ENCODE measurements around the gene BNIP3. TPM values are rescaled to one million over a fixed set of nuclear protein-coding genes. Genes with fewer than 3 reads are reported as not detected.

Gene BNIP3
- total and polyA plus RNA-seq, 2 of the 13 experiments (the other 11 are each of a cell fraction or from before 2014, with no cell fraction given): 73.7 to 223 TPM

- 0 out of 2 replicates have a peak, but pooled peaks have one; percentile 2 for TF ChIP-seq HNF1B (CRISPR knock-in tag; IDR thresholded peaks at IDR 0.05)
- TF ChIP-seq PCBP1 (IDR thresholded peaks at IDR 0.05; ENCODE audit: borderline replicate concordance, low read depth, low read length): no peak
- TF ChIP-seq ZSCAN22 (CRISPR knock-in tag; IDR thresholded peaks at IDR 0.05): peak; percentile 39; the same call in 1 of the 2 replicates
- TF ChIP-seq ZNF274 (CRISPR knock-in tag; IDR thresholded peaks at IDR 0.05): peak; percentile 91
- TF ChIP-seq ATF7 (IDR thresholded peaks at IDR 0.05): no peak
- TF ChIP-seq ATF7 (CRISPR knock-in tag; IDR thresholded peaks at IDR 0.05): no peak
- no peak for TF ChIP-seq ZNF7 (CRISPR knock-in tag; IDR thresholded peaks at IDR 0.05)
- peak; percentile 96; the same call in 1 of the 2 replicates for TF ChIP-seq ZNF441 (CRISPR knock-in tag; IDR thresholded peaks at IDR 0.05; ENCODE audit: borderline replicate concordance)
- TF ChIP-seq ZNF766 (CRISPR knock-in tag; IDR thresholded peaks at IDR 0.05; ENCODE audit: borderline replicate concordance): 0 out of 2 replicates have a peak, but pooled peaks have one; percentile 49
- peak; percentile 85 for TF ChIP-seq ZNF431 (CRISPR knock-in tag; IDR thresholded peaks at IDR 0.05; ENCODE audit: borderline replicate concordance, low read depth)
- no peak for TF ChIP-seq SOX13 (IDR thresholded peaks at IDR 0.05)
- TF ChIP-seq SOX13 (CRISPR knock-in tag; conservative IDR thresholded peaks at IDR 0.05 in 1 of 2, IDR thresholded peaks at IDR 0.05 in 1 of 2): peak in 1 of 2 experiments; percentile 24; a peak in 1 of 4 replicates
- no peak for TF ChIP-seq TEAD3 (CRISPR knock-in tag; optimal IDR thresholded peaks at IDR 0.05; ENCODE audit: borderline replicate concordance)
- TF ChIP-seq CEBPZ (IDR thresholded peaks at IDR 0.05; ENCODE audit: low read length): no peak
- no peak; the same call in 1 of the 2 replicates for TF ChIP-seq PRDM10 (CRISPR knock-in tag; IDR thresholded peaks at IDR 0.05; ENCODE audit: low read depth)
- TF ChIP-seq ZNF337 (CRISPR knock-in tag; IDR thresholded peaks at IDR 0.05; ENCODE audit: borderline replicate concordance, low read depth): peak; percentile 35; the same call in 1 of the 2 replicates
- no peak for TF ChIP-seq MTF1 (CRISPR knock-in tag; IDR thresholded peaks at IDR 0.05)
Observed at GRCh38 chr10:131981429-131982184, at the start of gene BNIP3 (continued).

All from HepG2 (cell line).